IgD-negative memory B cell (primary cell): Measurements from ENCODE around the gene WFIKKN2. TPM values are rescaled to one million over a fixed set of nuclear protein-coding genes. Genes with fewer than 3 reads are reported as not detected.
A peak's percentile ranks its signal among the peaks of the same experiment; 100 is the strongest.

Experiments used
- H3K27ac Mint-ChIP-seq, 3 donors: one replicate each; pipeline ENCODE4 v1.8.0; 2020 to 2022; ENCODE audit warnings: mild to moderate bottlenecking in 3 of 3, mixed read lengths in 3 of 3, moderate library complexity in 1 of 3
- H3K27me3 Mint-ChIP-seq: one replicate; pipeline ENCODE4 v1.8.0; 2021; ENCODE audit warnings: mixed read lengths
- H3K36me3 Mint-ChIP-seq: one replicate; pipeline ENCODE4 v1.8.0; 2020; ENCODE audit warnings: mild to moderate bottlenecking, mixed read lengths
- H3K4me1 Mint-ChIP-seq, 3 donors: one replicate each; pipeline ENCODE4 v1.8.0; 2020 to 2022; ENCODE audit warnings: mixed read lengths in 3 of 3, mild to moderate bottlenecking in 1 of 3
- H3K4me3 Mint-ChIP-seq, 4 donors: one replicate each; pipeline ENCODE4 v1.8.0; 2020 to 2022; ENCODE audit warnings: mild to moderate bottlenecking in 4 of 4, mixed read lengths in 4 of 4, moderate library complexity in 3 of 4
- H3K9me3 Mint-ChIP-seq, 3 donors: one replicate each; pipeline ENCODE4 v1.8.0; 2020 to 2021; ENCODE audit warnings: mixed read lengths in 3 of 3, mild to moderate bottlenecking in 1 of 3
- polyA plus RNA-seq: library from polyadenylated mRNA; unstranded; fragments of 300-500 nt; fragmentation: Illumina TruSeq; gene quantifications from one replicate; pipeline ENCODE4 v1.2.3, GENCODE V29; 2021

Gene WFIKKN2, protein sequence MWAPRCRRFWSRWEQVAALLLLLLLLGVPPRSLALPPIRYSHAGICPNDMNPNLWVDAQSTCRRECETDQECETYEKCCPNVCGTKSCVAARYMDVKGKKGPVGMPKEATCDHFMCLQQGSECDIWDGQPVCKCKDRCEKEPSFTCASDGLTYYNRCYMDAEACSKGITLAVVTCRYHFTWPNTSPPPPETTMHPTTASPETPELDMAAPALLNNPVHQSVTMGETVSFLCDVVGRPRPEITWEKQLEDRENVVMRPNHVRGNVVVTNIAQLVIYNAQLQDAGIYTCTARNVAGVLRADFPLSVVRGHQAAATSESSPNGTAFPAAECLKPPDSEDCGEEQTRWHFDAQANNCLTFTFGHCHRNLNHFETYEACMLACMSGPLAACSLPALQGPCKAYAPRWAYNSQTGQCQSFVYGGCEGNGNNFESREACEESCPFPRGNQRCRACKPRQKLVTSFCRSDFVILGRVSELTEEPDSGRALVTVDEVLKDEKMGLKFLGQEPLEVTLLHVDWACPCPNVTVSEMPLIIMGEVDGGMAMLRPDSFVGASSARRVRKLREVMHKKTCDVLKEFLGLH
- polyA plus RNA-seq = not detected

DNA sequence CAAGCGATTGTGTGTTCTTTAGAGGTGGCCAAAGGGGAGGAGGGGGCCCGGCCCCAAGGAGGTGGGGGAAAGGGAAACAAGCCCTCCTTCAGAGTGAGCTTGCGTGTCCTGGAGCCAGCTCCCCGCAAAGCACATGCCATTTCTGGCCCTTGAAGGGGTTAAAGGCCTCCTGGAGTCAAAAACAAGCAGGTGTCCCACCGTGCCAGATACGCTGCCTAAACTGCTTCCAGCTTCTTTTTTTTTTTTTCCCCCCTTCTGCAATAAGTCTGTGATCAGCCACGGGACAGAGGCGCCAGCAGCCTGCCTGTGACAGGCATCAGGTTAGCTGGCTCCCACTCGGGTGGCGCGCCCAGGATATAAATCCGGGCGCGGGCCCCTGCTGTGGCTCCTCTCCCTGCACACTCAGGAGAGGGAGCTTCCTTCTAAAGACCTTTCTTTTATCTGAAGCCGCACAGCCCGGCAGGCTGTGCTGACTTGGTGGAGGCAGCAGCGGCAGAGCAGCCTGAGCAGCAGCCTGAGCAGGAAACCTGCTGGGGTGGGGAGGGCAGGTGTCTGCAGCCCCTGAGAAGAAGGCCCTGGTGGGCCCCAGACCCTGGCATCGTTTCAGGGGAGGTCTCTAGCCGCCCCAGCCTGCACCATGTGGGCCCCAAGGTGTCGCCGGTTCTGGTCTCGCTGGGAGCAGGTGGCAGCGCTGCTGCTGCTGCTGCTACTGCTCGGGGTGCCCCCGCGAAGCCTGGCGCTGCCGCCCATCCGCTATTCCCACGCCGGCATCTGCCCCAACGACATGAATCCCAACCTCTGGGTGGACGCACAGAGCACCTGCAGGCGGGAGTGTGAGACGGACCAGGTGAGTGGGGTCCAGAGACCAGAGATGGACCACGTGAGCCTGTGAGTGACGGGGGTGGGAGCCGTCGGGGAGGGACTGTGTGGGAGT, at the start of gene WFIKKN2:
Gene WFIKKN2, plus strand, starts transcription at position 286 of the 934 bp plus-strand sequence. Its CDS starts 352 bp downstream, at position 638.
- Mint-ChIP-seq H3K27me3 (peaks cover 9% of the 10 kb centered on the region), H3K4me3 (no peak within 1 kb of the TSS), H3K27ac (no peak within 1 kb of the TSS), H3K4me1 (peaks cover 0 to 1% (median 0%) of the 10 kb centered on the region in 3 donors), H3K9me3 (no peaks in the 10 kb centered on the region), H3K36me3 (no peaks in the 10 kb centered on the region)

DNA sequence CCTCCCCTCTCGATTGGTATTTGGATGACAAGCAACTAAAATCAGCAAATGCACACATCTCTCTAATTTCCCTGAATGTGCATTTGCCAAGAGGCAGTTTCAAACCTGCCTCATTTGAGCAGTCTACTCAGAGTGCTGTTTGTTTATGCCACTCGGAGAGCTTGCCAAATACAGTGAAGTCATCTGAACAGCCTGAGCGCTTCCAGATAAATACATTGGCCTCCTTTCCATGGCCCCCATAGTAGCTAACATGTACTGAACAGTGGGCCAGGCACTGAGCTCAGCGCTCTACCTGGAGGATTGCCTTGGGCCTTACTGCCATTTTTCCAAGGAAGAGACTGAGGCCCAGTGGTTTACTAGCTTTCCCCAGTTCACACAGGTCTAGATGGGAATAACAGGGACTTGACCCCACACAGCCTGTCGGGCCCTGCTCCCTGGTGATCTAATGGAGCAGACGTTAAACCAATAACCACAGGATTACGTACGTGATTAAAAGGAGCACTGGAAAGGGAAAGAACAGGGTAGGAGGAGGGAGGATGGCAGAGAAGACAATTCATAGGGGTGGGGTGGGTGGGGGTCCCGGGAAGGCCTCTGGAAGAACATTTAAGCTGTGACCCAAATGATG, 49.3 kb upstream of the WFIKKN2 start:
- H3K27me3 Mint-ChIP-seq = peaks cover 6% of the 10 kb centered on the region
- H3K4me3 Mint-ChIP-seq = no peak overlapping the region
- peaks cover 0 to 5% (median 3%) of the 10 kb centered on the region in 3 donors for H3K4me1 Mint-ChIP-seq
- no peak overlapping the region for H3K27ac Mint-ChIP-seq
- no peaks in the 10 kb centered on the region for H3K36me3 Mint-ChIP-seq
- H3K9me3 Mint-ChIP-seq = no peaks in the 10 kb centered on the region

DNA sequence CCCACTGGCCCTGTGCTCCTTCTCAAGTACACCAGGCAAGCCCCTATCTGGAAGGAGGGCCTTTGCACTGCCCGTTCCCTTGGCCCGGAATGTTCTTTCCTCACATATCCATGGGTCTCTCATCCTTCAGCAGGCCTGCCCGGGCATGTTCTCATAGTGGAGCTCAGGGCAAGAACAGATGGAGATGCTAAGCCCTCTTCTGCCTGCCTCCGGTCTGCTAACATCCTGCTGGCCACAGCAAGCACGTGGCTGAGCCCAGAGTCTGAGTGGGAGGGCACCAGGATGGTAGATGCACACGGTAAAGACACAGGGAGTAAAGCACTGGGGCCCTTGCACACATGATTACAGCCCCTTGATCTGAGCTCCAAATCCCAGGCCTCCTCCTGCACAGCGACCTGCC, 48.3 kb upstream of the WFIKKN2 start:
- Mint-ChIP-seq H3K36me3 (no peaks in the 10 kb centered on the region), H3K27ac (no peak overlapping the region), H3K4me3 (peak overlapping the region in 1 of 4 donors; percentile 30), H3K9me3 (no peaks in the 10 kb centered on the region), H3K27me3 (peaks cover 6% of the 10 kb centered on the region), H3K4me1 (peaks cover 0 to 5% (median 3%) of the 10 kb centered on the region in 3 donors)

DNA sequence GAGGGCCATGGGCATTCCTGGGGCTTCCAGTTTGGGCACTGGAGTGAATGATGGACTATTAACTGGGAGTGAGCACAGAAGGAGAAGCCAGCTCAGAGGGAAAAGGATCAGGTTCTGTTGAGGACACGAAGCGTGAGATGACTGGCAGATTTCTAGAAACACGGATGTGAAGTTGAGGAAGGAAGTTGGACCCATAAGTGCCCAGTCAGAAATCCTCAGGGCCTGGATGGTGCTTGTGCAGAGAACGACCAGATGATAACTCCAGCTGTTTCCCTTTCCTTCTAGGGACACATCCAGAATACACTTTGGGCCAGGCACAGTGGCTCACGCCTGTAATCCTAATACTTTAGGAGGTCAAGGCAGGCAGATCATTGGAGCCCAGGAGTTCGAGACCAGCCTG, 44.8 kb upstream of the WFIKKN2 start:
- Mint-ChIP-seq H3K27me3 (peaks cover 4% of the 10 kb centered on the region), H3K36me3 (peaks cover 2% of the 10 kb centered on the region), H3K9me3 (no peaks in the 10 kb centered on the region), H3K27ac (no peak overlapping the region), H3K4me1 (no peaks in the 10 kb centered on the region), H3K4me3 (no peak overlapping the region)

DNA sequence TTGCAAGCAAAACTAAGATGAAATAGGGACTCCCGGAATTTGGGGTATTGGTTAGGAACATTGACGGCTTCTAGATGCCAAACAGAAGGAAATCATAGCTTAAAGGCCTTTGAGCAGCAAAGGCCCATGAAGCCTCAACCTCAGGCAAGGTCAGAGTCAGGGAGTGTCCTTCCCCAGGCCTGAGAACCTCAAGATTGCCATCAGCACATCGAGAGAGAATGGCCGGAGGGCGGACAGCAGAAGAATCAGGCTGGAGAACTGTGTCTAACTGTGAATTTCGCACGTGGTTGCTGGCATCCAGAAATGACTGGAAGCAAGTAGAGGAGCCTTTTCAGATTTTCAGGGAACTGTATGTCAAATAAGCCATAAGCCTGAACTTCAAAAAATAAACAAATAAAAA, 43.3 kb upstream of the WFIKKN2 start:
- no peak overlapping the region for H3K27ac Mint-ChIP-seq
- H3K4me3 Mint-ChIP-seq = no peak overlapping the region
- no peaks in the 10 kb centered on the region for H3K9me3 Mint-ChIP-seq
- H3K27me3 Mint-ChIP-seq = peaks cover 4% of the 10 kb centered on the region
- peaks cover 2% of the 10 kb centered on the region for H3K36me3 Mint-ChIP-seq
- H3K4me1 Mint-ChIP-seq = no peaks in the 10 kb centered on the region

DNA sequence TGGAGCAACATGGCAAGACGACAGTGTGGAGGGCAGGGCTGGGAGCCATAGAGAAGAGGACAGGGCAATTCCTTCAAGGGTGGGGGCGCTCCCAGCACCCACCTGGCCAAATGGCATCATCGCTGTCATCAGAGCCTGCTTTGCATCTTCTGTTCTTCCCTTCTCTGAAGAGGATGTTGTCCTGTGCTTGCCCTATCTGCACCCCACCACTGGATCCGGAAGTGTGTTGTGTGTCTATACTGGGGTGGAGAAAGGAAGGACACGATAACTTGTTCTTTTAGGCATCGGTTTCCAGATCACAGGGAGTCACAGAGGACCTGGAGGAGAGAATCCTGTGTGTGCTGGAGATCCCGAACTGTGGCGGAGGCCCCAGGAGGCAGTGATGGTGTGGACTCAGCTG, 42.4 kb upstream of the WFIKKN2 start:
- H3K4me1 Mint-ChIP-seq = no peaks in the 10 kb centered on the region
- H3K27ac Mint-ChIP-seq = peak overlapping the region in 1 of 3 donors; percentile 8
- no peak overlapping the region for H3K4me3 Mint-ChIP-seq
- H3K27me3 Mint-ChIP-seq = peaks cover 4% of the 10 kb centered on the region
- H3K9me3 Mint-ChIP-seq = no peaks in the 10 kb centered on the region
- peaks cover 2% of the 10 kb centered on the region for H3K36me3 Mint-ChIP-seq

DNA sequence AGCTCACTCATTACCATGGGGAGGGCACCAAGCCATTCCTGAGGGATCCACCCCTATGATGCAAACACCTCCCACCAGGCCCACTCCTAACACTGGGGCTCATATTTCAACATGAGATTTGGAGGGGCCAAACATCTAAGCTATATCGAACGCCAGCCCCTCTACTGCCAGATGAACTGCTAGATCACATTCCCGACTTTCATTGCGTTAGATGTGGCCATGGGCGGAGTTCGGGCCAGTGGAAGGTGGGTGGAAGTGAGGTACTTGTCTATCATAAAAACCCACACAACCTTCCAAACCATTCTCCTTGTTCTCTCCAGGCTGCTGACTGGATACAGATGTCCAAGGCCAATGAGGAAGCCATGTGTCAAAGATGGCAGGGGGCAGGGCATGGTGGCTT, 41.0 kb upstream of the WFIKKN2 start:
- peaks cover 2% of the 10 kb centered on the region for H3K36me3 Mint-ChIP-seq
- no peaks in the 10 kb centered on the region for H3K9me3 Mint-ChIP-seq
- H3K4me1 Mint-ChIP-seq = no peaks in the 10 kb centered on the region
- peaks cover 2% of the 10 kb centered on the region for H3K27me3 Mint-ChIP-seq
- H3K4me3 Mint-ChIP-seq = no peak overlapping the region
- no peak overlapping the region for H3K27ac Mint-ChIP-seq

DNA sequence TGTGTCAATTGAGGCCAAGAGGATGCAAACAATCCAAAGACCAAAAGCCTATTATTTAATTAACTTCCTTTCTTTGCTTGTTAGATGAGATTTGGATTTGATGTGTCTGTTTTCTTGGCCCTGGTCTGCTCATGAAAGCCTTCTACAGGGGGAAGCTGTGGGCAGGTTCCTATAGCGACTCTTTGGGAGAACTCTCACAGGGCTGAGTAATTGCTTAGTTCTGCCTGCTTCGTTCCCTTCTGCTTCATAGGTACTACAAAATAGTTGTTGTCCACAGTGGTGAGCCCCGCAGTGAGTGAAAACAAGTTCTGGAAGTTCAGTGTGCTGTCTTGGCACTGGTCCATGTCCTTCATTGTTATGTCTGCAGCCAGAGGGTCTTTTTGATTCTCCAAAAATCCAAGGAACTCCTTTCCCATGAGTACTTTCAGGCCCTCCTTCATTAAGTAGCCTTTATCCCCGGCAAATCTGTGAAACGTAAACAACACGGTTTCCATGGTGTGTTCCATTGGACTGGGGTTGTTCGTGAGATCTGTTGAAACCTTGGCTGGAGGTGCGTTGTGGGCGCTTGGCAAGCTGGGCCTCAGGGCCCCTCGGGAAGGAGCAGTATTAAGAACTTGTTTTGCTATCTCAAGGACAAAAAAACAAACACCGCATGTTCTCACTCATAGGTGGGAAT, 38.1 kb upstream of the WFIKKN2 start:
- peaks cover 2% of the 10 kb centered on the region for H3K27me3 Mint-ChIP-seq
- H3K4me1 Mint-ChIP-seq = peaks cover 0 to 1% (median 0%) of the 10 kb centered on the region in 3 donors
- H3K27ac Mint-ChIP-seq = peak overlapping the region in 1 of 3 donors; percentile 10
- no peaks in the 10 kb centered on the region for H3K9me3 Mint-ChIP-seq
- H3K36me3 Mint-ChIP-seq = peaks cover 2% of the 10 kb centered on the region
- no peak overlapping the region for H3K4me3 Mint-ChIP-seq

DNA sequence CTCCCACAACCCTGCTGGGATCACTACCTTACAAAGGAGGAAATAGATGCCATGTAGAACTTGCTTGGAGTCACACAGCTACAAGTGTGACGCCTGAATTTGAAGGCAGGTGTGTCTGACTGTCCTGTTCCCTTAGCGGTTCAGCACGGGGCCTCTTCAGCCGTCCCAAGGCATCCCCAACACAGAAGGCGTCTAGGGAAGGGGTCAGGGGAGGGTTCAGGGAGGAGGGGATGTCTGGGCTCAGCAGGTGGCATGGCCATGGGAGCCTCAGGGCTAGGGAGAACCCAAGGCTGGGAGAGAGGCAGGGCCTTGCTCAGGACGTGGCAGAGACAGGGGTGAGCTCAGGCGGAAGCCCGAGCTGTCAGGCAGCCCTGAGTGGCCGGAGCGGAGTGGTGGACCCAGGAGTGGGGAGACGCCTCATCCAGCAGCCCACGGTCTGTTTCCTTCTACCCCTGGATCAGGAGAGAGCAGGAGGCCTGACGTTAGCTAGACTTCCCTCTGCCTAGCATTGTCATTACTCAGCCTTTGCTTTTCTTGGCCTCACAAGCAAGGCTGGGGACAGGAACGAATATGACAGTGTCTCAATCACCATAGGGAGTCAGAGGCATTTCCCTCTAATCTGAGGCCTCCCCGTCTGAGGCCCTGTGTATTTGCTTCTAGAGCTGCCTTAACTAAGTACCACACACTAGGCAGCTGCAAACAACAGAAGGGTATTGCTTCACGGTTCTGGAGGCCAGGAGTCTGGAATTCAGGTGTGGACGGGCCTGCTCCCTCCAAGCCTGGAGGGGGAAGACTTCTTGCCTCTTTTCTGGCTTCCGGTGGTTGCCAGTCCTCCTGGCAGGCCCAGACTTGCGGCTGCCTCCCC, 36.7 kb upstream of the WFIKKN2 start:
- H3K36me3 Mint-ChIP-seq = peaks cover 2% of the 10 kb centered on the region
- peaks cover 2% of the 10 kb centered on the region for H3K27me3 Mint-ChIP-seq
- H3K4me3 Mint-ChIP-seq = no peak overlapping the region
- H3K9me3 Mint-ChIP-seq = no peaks in the 10 kb centered on the region
- no peak overlapping the region for H3K27ac Mint-ChIP-seq
- H3K4me1 Mint-ChIP-seq = peaks cover 0 to 1% (median 0%) of the 10 kb centered on the region in 3 donors

DNA sequence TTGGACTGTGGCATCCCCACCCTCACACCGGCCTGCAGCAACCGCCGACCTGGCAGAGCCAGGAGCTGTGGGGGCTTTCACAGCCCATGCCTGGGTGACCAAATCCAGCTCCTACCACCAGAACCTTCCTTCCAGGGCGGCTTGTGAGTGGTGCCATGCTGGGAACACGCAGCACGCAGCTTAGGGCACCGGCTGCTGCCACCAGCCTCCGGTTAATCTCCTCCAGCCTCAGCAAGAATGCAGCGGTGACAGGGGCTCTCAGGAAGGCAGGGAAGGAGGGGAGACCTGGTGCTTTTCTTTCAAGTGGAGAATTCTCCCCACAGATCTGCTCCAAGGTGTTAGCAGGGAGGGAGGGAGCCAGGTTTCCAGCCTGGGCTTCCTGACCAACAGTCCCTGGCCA, 35.8 kb upstream of the WFIKKN2 start:
- H3K27me3 Mint-ChIP-seq = peaks cover 2% of the 10 kb centered on the region
- H3K27ac Mint-ChIP-seq = no peak overlapping the region
- peak overlapping the region in 1 of 4 donors; percentile 8 for H3K4me3 Mint-ChIP-seq
- H3K4me1 Mint-ChIP-seq = peaks cover 0 to 1% (median 0%) of the 10 kb centered on the region in 3 donors
- peaks cover 2% of the 10 kb centered on the region for H3K36me3 Mint-ChIP-seq
- H3K9me3 Mint-ChIP-seq = no peaks in the 10 kb centered on the region

DNA sequence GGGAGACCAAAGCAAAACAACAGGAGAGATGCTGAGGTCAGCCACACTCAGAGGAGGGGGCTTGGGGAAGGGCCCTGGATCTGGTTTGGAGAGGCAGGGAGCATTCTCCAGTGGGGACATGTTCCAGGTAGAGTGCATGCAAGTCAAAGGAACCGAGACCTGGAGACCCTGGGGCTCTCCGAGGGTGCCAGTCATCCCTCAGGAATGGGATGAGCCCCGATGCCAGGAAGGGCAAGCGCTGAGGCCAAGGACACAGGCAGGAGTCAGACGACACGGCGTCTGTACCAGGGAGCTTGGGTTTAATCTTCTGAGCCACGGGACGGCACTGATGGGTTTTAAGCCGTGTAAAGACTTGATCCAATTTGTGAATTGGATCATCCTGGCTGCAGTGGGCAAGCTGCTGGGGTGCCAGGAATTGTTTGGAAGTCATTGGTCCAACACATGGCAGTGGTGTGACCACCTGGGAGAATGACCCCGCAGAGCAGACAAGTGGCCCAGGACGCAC, 35.1 kb upstream of the WFIKKN2 start:
- Mint-ChIP-seq H3K9me3 (no peaks in the 10 kb centered on the region), H3K27me3 (peaks cover 2% of the 10 kb centered on the region), H3K36me3 (peaks cover 2% of the 10 kb centered on the region), H3K4me3 (no peak overlapping the region), H3K27ac (peak overlapping the region in 1 of 3 donors; percentile 63), H3K4me1 (peaks cover 0 to 1% (median 0%) of the 10 kb centered on the region in 3 donors)

DNA sequence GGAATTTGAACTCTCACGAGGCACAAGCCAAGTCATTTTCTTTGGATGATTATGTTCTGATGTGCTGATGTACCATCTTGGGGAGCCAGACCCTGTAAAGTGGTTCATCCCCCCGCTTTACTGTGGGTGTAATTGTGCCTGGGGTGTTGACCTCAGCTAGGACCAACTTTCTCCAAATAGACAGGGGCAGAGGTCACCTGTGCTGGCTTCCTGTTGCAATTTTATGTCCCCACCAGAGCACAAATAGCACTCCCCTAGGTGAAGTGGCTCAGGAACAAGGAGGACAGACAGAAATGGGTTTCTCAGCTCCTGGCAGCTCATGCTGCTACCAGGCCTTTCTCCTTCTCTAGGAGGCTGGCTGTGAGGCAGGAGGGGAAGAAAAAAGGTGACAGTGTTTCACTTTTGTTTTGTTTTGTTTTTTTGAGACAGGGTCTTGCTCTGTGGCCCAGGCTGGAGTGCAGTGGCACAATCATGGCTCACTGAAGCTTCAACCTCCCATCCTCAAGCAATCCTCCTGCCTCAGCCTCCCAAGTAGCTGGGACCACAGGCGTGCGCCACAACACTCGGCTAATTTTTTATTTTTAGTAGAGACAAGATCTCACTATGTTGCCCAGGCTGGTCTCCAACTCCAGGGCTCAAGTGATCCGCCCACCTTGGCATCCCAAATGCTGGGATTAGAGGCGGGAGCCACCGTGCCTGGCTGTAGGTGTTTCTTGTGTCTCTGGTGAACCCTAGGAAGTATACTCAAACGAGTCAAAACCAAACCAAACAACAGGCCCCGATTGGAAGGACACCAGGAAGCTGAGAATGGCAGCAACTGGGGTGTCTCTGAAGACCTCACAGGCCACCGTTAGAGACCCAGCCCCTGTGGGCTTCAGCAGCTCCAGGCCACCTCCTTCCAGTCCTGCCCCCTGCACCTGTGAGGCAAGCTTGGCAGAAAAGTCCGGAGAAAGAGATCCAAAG, 32.5 kb upstream of the WFIKKN2 start:
- H3K9me3 Mint-ChIP-seq = no peaks in the 10 kb centered on the region
- H3K36me3 Mint-ChIP-seq = no peaks in the 10 kb centered on the region
- no peak overlapping the region for H3K4me3 Mint-ChIP-seq
- H3K4me1 Mint-ChIP-seq = peaks cover 0 to 1% (median 0%) of the 10 kb centered on the region in 3 donors
- no peak overlapping the region for H3K27ac Mint-ChIP-seq
- peaks cover 2% of the 10 kb centered on the region for H3K27me3 Mint-ChIP-seq
